GM12875 (cell line): ENCODE data around the gene ACER3.

Experiments
- H3K4me3 ChIP-seq: one replicate; pipeline ENCODE4 v1.5.1; 2011; ENCODE audit warnings: low read depth, low read length, control low read depth
- TF ChIP-seq, protein P1 (sequence below): IDR thresholded peaks from 2 replicates; pipeline ENCODE4 v1.5.1; 2011; ENCODE audit warnings: low read depth, mild to moderate bottlenecking, control low read depth, inconsistent platforms, low read length, moderate library complexity, borderline replicate concordance; ENCODE audit not compliant: insufficient read depth

The ACER3 gene

DNA sequence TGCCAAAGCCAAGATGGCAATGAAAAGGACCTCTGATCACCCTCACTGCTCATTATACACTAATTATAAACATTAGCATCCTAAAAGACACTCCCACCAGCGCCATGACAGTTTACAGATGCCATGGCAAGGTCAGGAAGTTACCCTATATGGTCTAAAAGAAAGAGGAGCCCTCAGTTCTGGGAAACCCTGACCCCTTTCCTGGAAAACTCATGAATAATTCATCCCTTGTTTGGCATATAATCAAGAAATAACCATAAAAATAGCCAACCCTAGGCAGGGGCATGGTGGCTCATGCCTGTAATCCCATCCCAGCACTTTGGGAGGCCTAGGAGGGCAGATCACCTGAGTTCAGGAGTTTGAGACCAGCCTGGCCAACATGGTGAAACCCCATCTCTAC is 193.4 kb downstream of the ACER3 start:
- TF ChIP-seq, protein P1, sequence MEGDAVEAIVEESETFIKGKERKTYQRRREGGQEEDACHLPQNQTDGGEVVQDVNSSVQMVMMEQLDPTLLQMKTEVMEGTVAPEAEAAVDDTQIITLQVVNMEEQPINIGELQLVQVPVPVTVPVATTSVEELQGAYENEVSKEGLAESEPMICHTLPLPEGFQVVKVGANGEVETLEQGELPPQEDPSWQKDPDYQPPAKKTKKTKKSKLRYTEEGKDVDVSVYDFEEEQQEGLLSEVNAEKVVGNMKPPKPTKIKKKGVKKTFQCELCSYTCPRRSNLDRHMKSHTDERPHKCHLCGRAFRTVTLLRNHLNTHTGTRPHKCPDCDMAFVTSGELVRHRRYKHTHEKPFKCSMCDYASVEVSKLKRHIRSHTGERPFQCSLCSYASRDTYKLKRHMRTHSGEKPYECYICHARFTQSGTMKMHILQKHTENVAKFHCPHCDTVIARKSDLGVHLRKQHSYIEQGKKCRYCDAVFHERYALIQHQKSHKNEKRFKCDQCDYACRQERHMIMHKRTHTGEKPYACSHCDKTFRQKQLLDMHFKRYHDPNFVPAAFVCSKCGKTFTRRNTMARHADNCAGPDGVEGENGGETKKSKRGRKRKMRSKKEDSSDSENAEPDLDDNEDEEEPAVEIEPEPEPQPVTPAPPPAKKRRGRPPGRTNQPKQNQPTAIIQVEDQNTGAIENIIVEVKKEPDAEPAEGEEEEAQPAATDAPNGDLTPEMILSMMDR, result no peak

DNA sequence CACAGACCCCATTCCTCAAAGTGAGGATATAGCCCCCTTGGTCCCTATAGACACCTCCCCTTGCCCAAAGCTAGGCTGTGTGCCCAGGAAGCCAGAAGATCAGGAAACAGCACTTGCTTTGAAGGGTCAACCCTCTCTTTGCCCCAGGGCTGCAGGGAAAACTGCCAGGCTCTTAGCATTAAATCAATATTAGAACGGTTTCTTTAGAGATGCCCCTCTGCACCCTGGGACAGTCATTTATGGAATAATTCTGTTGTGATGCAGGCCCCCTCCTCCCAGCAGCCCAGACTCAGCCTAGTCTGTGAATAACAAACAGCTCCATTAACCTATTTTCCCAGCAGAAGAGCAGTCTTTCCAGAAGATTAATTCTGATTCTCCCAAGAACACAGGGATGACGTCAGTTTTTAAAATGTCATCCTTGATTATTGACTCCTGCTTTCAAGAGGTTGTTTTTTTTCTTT is 194.4 kb downstream of the ACER3 start:
- TF ChIP-seq, protein P1, result no peak
- H3K4me3 ChIP-seq, result no peak overlapping the region

More for the DNA sequence above, 193.4 kb downstream of the ACER3 start:
- no peak overlapping the region for H3K4me3 ChIP-seq

DNA sequence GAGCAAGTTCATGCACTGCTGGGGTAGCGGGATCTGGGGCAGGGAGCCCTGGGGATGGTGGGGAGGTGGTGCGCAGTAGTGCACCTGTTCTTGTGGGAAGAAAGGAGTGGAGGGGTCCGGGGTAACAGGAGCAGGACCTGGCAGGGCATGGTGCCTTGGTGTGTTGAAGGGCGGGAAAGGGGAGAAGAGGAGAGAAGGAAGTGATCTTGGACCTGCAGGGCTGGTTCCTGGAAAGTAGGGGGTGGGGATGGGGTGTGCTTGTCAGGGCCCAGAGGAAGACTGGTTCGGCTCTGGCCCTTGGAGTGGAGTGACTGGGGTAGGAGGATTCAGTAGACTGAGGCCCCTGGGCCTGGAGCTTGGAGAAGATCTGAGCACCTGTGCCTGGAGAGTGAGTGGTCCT is 195.2 kb downstream of the ACER3 start:
- TF ChIP-seq, protein P1, result no peak
- no peak overlapping the region for H3K4me3 ChIP-seq

DNA sequence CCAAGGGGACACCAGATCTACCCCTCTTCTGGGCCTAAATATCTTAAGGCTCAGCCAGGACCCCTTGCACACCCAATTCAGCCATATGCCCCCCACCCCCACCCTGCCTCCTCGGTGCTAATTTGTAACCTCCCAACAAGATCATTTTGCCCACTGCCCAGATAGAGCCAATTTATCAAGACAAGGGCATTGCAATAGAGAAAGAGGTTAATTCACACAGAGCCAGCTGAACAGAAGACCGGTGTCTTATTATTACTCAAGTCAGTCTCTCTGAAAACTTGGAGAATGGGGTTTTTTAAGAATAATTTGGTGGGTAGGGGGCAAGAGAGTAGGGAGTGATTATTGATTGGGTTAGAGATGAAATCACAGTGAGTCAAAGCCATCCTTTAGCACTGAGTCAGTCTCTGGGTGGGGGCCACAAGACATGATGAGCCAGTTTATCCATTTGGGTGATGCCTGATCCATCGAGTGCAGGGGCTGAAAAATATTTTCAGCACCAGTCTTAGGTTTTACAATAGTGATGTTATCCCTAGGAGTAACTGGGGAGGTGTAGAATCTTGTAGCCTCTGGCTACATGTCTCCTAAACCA is 196.2 kb downstream of the ACER3 start:
- H3K4me3 ChIP-seq, result no peak overlapping the region
- TF ChIP-seq, protein P1, result no peak

DNA sequence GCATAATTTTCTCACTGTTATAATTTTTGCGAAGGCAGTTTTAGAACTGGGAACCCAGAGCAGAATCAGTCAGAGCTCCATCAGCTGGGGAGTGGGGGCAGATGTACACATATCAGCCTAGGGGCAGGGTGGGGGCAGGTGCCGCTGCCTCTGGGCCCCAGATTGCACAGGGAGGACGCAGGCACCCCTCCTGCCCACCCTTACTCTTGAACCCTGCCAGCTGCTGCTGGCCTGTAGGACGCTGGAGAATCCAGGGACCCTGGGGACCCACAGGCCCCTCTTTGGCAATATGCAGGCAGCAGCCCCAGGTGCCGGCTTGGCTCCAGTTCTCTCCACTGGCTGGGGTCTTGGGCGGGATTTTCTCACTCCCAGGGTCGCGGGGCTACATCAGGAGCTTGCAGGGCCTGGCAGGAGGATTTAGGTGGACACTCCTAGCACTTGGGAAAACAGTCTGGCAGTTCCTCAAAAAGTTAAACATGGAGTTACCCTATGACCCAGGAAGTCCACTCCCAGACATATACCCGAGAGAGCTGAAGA is 197.3 kb downstream of the ACER3 start:
- TF ChIP-seq, protein P1, result no peak
- H3K4me3 ChIP-seq, result no peak overlapping the region

DNA sequence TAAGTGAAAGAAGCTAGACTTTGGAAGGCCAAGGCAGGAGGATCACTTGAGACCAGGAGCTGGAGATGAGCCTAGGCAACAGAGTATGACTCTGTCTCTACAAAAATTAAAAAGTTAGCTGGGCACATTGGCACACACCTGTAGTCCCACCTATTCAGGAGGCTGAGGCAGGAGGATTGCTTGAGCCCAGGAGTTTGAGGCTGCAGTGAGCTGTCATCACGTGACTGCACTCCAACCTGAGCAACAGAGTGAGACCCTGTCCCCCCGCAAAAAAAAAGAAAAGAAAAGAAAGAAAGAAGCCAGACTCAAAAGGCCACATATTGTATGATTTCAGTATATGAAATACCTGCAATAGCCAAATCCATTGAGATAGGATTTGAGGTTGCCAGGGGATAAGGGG is 198.2 kb downstream of the ACER3 start:
- H3K4me3 ChIP-seq, result no peak overlapping the region
- TF ChIP-seq, protein P1, result no peak

DNA sequence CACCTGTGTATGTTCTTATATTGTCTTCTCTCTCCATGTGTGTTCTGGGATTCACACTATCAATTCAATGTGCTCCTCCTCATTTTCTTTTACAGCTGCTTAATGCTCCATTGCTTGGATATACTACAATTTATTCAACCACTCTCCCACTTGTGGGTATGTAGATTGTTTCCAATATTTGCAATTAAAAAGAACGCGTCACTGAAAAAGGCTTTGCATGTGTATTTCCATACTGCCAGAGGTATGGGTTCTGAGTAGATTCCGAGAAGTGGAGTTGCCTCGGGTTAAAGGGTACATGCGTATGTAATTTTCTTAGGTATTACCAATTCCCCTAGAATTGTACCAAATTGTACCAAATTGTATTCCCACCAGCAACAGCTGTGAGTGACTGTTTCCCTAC is 199.1 kb downstream of the ACER3 start:
- H3K4me3 ChIP-seq, result no peak overlapping the region
- TF ChIP-seq, protein P1, result no peak
